SKM-1 (cell line): ENCODE results near the gene UBXN2A.

ENCODE experiments used
- DNase-seq: peaks from one replicate; lab custom pipeline; 2025; ENCODE audit not compliant: unreplicated experiment; lab: John Stamatoyannopoulos, UW

Gene UBXN2A, protein sequence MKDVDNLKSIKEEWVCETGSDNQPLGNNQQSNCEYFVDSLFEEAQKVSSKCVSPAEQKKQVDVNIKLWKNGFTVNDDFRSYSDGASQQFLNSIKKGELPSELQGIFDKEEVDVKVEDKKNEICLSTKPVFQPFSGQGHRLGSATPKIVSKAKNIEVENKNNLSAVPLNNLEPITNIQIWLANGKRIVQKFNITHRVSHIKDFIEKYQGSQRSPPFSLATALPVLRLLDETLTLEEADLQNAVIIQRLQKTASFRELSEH

DNA sequence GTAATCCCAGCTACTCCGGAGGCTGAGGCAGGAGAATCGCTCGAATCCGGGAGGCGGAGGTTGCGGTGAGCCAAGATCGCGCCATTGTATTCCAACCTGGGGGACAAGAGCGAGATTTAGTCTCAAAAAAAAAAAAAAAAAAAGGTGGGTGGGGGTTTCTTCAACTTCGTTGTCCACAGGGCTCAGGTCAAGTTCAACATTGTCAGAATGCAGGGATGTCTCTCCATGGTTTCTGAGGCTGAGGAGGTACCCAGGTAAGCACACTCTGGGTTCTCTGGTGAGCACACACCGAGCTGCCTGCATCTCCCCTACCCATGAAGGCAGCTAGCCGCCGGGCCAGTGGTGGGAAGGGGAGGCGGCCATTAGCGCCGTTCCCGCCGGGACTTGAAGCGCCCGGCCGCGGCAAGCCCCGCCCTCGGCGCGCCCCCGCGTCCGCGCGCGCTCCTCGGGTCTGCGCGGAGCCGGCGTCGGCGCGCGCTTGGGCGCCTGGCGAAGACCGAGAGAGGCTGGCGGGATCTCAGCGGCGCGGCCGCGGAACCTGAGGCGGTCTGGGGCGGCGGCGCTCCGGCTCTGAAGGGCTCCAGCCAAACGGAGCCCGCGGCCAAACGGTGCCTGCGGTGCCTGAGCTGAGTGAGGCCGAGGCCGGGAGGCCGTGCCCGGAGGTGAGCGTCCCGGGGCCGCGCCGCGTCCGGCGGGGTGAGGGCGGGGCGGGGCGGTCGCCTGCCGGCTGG lies at the start of gene UBXN2A:
Gene UBXN2A, plus strand, starts transcription at position 477 of the 731 bp plus-strand sequence. CDS start 17,852 bp downstream, outside the sequence.
- DNase-seq: peak; percentile 43

DNA sequence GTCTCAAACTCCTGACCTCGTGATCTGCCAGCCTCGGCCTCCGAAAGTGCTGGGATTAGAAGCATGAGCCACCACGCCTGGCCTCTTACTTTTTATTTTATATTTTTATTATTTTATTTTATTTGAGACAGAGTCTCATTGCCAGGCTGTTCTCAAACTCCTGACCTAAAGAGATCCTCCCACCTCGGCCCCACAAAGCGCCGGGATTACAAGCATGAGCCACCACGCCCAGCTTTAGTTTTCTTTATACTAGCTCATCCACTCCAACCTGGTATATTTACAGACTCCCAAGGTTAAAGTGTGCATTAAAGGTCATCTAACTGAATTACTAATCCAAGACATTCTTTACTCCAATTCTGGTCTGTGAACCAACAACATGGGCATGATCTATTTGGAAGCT lies 40.1 kb upstream of the UBXN2A start:
- DNase-seq: no peak

DNA sequence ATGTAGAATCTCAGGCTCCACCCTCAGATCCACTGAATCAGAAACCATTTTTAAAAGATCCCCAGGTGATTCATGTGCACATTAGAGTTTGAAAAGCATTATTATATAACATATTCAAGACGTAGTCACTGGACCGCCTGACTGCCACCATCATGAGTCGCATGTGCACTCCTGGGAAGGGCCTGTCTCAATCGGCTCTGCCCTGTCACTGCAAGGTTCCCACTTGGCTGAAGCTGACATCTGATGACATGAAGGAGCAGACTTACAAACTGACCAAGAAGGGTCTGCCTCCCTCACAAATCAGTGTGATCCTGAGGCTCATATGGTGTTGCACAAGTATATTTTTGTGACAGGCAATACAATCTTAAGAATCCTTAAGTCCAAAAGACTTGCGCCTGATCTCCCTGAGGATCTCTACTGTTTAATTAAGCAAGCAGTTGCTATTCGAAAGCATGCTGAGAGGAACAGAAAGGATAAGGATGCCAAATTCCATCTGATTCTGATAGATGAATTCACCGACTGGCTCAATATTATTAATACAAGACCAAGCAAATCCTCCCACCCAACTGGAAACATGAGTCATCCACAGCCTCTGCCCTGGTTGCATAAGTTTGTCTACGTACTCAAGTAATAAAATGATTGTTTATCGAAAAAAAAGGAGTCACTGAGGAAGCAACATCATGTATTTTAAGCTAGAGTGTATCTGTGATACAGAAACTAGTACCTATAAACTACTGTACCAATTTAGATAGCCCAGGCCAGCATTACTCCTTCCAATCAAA lies 39.5 kb upstream of the UBXN2A start:
- no peak for DNase-seq

DNA sequence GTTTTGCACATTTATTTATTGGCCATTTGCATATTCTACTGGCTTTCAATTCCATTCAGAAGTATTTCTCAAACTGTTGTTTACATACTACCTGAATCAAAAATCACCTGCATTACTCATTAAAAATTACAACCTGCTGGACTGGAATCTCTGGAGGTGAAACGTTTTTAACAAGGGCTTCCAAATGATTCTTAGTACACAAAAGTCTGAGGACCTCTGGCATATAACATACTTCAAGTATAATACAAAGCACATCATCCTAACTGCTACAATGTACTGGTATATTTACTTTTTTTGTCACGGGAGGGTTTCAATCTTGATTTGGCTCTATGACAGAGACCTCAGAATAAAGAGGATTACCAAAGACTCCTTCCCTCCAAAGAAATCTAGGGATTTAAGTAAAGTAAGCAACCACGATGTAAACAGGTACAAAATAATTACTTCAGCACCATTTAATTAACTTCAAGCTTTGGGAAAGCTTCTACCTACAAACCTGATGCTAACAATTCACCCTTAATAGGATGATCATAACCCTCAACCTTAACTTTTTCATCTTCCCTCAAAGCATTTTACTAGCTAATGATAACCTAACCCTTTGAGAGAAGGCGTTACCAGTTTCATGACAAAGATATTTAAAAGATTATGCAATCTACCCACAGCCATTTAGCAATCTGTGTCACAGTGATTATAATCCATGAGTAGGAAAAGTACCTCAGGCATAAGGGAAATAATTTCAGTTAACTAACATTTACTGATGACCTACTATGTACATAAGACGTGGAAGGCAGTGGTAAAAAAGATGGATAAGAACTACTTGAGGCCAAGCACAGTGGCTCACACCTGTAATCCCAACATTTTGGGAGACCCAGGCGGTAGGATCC lies 38.1 kb upstream of the UBXN2A start:
- DNase-seq: peak; percentile 43

DNA sequence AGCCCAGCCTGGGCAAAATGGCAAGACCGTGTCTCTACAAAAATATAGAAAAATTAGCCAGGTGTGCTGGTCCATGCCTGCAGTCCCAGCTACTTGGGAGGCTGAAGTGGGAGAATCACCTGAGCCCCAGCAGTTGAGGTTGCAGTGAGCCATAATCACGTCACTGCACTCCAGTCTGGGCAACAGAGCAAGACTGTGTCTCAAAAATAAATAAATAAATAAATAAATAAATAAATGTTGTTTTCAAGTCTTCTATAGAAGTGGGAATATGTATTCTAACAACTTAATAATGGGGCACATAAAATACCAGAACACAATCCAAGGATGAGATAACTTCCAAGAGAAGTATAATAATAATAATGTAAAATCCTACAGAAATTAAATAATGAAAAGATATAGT lies 37.2 kb upstream of the UBXN2A start:
- no peak for DNase-seq

DNA sequence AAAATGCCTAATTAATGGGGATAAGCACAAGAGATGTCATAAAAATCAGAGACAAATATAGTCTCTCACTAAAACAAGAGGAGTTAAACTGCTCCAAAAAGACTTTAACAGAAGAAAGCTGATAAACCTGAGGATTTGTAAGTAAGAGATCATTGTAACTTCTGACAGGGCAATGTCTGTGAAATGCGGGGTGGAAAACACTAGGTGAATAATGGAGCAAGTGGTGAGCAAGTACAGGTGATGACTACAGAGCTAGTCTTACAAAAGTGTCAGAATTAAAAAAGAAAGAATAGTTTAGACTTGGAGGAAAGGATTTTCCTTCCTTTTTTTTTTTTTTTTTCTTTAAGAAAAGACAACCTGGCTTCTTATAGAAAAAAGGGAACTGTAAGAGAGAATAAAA lies 36.0 kb upstream of the UBXN2A start:
- no peak for DNase-seq

DNA sequence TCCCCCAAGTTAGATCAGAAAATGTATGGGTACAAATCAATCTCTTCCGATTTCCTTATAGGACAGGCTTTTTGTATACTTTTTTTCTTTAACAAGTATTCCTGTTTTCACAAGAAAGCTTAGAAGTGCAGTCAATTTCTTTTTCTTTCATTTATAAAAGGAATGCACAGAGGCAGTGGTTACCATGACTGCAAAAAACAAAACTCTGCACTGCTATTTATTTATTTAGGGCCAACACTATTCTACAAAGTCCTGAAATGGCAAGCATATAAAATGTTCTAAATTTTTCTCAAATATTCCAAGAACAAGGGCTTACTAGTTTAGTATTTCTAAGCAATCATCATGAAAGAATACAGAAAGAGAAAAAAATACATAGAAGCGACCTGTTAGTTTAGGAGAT lies 35.6 kb upstream of the UBXN2A start:
- DNase-seq: no peak

DNA sequence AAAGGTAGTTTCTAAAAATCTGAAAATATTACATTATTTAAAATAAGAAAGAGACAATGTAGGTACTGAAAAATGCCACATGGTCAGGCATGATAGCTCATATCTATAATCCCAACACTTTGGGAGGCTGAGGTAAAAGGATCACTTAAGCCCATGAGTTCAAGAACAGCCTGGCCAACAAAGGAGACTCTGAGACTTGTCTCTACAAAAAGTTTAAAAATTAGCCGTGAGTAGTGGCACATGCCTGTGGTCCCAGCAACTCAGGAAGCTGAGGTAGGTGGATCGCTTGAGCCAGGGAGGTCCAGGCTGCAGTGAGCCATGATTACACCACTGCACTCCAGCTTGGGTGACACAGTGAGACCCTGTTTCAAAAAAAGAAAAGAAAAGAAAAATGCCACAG lies 35.1 kb upstream of the UBXN2A start:
- no peak for DNase-seq

DNA sequence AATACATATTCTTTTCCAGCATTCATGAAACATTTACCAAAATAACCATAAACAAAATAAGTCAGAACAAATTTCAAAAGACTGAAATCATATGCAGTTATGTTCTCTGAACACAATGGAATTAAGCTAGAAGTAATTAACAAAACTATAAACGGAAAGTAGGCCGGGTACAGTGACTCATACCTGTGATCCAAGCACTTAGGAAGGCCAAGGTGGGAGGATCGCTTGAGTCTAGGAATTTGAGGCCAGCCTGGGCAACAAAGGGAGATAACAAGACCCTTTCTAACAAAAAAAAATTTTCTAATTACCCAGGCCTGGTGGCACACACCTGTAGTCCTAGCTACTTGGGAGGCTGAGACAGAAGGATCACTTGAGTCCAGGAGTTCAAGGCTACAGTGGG lies 28.2 kb upstream of the UBXN2A start:
- no peak for DNase-seq

DNA sequence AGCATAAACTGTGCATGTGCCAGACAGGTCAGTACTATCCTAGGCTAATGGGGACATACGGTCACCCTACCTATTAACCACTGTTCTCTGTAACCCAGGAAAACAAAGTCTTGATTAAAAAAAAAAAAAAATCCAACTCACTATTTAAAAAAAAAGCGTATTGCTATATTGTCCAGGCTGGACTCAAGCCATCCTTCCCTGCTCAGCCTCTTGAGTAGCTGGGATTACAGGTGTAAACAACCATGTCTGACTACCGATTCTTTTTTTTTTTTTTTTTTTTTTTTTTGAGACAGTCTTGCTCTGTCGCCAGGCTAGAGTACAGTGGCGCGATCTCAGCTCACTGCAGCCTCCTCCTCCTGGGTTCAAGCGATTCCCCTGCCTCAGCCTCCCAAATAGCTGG lies 24.9 kb upstream of the UBXN2A start:
- no peak for DNase-seq

DNA sequence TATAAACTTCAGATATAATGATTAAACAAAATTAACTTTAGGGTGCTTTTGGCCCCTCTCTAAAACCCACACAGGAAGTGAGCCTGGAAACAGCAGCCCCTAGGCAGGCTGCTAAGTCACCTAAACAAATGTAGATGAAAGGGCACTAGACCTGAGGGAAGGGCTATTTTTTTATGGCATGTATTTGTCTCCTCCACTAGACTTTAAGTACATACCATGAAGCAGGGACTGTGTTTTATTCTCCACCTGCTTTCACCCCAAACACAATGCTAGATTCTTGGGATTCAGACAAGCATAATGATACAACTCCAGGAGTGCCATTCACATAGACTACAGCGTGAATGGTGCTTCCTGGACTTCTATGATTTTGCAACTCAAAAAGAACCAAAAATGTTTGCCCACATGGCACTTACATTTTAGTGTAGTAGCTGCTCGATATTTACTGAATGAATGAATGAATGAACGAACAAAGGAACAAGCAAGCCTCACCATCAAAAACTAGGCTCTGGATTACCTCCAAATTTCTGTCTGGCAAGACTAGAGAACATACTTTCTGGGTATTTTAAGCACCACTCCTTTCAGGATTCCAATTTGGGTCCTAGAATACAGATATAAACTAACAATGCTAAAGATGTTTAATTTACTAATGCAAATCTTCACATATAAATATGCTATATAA lies 23.4 kb upstream of the UBXN2A start:
- no peak for DNase-seq

DNA sequence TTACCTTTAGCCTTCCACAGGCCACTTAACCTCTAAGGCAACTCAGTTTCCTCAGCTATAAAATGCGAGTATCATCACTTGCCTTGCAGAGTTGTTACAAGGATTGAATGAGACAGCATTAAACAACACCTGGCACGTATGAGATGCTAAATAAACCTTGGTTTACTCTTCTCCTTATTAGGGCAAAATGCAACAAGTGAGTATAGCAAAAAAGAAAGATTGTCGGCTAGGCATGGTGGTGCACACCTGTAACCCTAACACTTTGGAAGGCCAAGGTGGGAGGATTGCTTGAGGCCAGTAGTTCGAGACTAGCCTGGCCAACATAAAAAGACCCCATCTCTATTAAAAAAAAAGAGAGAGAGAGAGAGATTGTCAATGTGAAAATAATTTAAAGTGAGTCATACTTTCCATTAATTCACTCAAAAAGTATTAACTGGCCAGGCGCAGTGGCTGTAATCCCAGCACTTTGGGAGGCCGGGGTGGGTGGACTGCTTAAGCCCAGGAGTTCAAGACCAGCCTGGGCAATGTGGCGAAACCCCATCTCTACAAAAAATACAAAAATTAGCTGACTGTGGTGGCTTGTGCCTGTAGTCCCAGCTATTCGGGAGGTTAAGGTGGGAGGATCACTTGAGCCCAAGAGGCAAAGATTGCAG lies 21.3 kb upstream of the UBXN2A start:
- DNase-seq: no peak

DNA sequence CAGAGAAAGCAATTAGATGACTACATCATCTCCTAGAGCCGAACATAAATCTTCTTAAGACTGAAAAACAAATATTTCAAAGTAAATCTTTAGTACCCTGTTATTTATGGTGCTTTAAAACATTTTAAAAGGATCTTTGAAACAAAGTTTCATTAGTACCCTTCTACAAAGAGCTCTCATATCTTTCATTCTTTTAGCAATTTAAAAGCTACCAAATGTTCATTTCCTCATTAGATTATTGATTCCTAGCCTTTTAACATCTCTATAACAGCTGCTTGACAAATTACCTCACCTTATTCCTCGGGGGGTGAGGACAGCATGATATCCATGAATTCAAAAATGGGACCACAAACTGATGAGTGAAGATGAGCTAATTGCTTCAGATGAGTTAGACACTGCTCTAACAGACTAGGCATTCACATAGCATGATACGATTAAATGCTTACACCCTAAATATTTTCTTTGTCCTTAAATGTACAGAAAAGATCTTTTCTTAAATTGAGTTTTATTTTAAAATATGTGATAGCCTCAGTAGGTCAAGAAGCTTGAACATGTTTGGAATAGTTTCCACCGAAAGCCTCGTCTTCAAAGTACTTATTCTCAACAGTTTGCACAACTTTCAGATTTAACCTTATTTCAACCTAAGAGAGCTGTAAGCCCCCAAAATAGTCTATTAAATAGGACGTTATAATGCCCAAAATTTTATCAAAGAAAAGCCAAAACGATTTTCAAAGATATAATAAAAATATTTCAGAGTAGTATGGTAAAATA lies 15.5 kb upstream of the UBXN2A start:
- no peak for DNase-seq

DNA sequence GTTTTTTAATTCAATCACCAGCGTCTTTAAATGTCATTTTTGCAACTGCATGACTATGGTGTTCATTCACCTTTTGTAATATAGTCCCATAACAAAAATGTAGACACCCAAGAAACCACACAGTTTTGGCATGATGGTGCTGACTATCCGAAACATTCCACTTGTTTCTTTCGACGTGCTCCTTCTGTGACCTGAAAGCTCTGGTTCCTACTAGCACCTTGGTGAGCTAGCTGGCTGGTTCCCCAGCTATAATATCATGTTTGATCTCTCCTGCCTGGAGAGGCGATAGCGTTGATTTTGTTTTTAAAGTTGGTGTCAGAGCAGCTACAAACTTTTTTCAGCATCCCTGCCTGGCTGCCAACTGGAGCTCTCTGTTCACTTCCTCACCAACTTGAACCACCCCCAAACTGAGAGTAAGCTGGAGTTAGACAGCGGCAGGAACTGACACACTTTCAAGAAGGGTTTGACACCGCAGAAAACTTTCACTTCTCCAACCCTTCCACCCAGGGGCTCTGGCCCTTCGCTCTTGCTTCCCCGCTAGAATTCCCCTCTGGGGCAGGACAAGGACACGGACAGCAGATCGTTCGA lies 14.5 kb upstream of the UBXN2A start:
- peak; percentile 90 for DNase-seq

DNA sequence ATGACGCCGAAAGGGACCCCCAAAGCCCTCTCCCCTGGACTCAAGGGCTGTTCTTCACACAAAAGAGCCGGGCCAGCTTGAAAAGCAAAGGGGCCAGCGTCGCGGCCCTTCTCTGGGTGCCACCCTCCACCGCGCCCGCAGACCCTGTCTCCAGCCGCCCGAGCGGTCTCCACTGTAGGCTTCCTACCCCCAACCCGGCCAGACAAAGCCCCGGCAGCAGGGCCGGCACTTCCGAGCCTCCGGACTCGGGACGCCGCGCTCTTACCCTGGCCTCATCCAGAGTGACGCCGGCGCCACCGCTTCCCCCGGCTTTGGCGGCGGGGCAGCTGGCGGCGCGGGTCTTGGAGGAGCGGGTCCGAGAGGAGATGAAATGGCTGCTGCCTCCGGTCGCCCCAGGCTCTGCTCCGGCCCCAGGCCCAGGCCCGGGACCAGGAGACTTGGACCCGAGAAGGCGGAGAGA lies 13.9 kb upstream of the UBXN2A start:
- DNase-seq: no peak

DNA sequence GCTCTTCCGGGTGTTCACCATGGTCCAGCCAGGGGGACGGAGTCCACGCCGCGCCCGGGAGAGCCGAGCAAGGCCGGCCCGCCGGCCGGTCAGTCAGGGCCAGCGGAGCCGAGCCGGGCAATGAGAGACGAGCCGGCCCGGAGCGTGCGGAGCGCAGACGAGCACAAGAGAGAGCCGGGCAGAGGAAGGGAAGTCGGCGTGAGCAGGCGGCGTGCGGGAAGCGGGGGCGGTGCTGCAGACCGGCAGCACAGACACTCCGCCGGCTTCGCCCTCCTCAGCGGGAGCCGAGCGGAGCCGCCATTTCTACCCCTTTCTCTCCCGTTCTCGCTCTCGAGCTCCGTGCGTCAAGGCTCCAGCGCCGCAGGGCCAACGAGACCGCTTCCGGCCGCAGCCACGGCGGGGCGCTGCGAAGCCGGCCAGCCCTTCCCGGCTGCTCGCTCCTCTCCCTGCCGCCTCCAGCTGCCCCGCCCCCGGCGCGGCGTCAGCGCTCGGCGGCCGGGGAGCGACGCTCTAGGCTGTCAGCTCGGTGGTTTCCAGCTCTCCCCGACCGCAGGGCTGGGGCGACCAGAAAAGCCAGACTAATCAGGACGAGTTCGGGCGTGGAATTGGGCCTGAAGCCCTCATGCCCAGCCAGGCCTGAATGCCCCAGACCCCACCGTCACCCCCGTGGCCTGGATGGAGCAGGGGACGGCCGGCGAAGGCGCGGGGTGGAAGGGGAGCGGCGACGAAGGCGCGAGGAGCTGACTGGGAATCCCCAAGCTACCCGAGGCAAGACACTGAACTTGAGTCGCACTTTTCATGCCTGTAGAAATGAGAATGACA lies 13.3 kb upstream of the UBXN2A start, which contains the start of gene ATAD2B:
Gene ATAD2B, minus strand, starts transcription at position 374 of the 822 bp plus-strand sequence. Its CDS starts 353 bp downstream, at position 21.
- peak; percentile 87 for DNase-seq

DNA sequence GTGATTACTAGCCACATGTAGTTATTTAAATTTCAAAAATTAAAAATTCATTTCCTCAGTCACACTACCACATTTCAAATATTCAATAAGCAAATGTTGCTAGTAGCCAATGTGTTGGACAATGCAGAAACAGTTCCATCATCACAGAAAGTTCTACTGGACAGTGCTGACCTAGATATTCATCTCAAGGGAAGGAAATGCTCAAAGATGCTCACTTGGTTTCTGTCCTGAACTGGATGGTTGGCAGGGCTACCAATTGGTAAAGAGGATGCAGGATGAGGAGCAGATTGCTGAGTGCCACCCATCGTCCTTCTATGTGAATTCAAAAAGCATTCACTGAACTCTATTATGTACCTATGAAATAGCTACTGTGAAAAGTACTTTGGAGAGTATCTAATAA lies 6.0 kb upstream of the UBXN2A start:
- DNase-seq: no peak
